Renal cortical epithelial cell (primary cell): ENCODE data around the gene DRD2. TPM values are rescaled to one million over a fixed set of nuclear protein-coding genes. Genes with fewer than 3 reads are reported as not detected.

Experiments
- DNase-seq: peaks from one replicate; pipeline ENCODE4 v3.0.0-alpha.2; 2011; ENCODE audit warnings: low read depth
- total RNA-seq: library from RNA; depleted of rRNA; stranded (reverse); fragments of >200 nt; gene quantifications from 2 replicates; pipeline ENCODE4 v1.2.3, GENCODE V29; 2014

The DRD2 gene
- total RNA-seq, 1 donor from 2014 or later, result not detected

GRCh38 chr11:113446112-113446511 is 29.1 kb downstream of the DRD2 start:
- DNase-seq, result no peak

- no peak for DNase-seq
These were observed 30.6 kb downstream of the DRD2 start for GRCh38 chr11:113444502-113445123.

GRCh38 chr11:113440816-113441215 is 34.4 kb downstream of the DRD2 start:
- DNase-seq, result no peak

DNA sequence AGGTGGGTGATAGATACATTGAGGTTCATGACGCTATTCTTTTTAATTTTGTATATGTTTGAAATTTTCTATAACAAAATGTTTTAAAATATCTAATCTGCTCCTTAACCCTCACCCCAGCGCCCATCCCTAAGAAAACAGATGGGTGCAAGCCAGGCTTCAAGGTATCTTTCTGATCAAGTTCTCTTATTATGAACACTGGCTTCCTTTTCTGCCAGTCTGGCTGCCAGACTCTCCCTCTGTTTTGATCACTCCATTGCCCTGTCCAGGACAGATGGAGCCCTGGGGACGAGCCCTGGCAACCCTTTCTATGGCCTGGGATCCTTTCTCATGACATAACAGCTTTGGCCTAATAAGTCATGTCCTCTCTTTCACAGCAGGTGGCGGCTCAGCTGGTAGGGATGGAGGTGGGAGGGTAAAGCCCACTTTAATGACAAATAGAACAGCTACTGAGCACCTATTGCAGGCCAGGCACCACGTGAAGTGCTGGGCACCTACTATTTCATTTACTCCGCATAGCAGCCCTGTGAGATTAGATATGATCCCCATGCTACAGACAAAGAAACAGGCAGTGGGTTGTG is 38.4 kb downstream of the DRD2 start:
- DNase-seq, result no peak

- no peak for DNase-seq
These were observed 39.8 kb downstream of the DRD2 start for GRCh38 chr11:113435190-113435968.

- DNase-seq, result no peak
These were observed 43.5 kb downstream of the DRD2 start for GRCh38 chr11:113431746-113432145.

DNA sequence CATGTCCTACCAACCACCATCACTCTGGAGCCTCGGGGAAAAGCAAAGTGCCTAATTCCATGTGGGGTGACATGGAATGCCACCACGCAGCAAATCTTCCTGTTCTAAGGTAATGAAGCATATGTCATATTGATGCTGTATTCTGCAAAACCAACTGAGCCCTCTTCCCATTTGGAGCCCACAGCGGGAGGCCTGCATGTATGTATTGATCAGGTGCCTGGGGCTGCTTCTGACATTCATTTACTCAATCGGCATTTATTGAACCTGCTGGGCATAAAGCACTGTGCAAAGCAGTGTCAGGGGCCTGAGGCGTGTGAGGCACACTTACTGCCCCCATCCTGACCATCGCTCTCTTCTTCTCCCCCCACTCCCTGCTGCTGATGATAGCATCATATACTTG is 48.5 kb downstream of the DRD2 start:
- DNase-seq, result no peak

- no peak for DNase-seq
These were observed 54.4 kb downstream of the DRD2 start for GRCh38 chr11:113420808-113421207.

GRCh38 chr11:113419454-113420003 is 55.7 kb downstream of the DRD2 start:
- no peak for DNase-seq

DNA sequence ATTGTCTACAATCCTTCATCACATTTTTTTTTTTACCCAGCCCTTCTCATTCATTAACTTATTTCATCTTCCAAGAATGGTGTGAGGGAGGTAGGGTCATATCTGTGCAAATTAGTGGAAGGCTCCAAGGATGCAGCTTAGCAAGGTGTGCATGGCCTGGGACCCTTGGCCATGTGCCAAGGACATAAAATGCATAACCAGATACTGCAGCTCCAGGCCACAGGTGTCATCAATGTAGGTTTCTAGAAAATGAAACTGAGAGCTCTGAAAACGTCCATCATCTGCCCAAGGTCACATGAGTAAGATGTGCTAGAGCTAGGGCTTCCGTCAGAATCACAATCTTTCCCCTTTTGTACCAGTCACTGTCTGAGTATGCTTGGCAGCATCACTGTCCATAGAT is 57.8 kb downstream of the DRD2 start:
- DNase-seq, result no peak

DNA sequence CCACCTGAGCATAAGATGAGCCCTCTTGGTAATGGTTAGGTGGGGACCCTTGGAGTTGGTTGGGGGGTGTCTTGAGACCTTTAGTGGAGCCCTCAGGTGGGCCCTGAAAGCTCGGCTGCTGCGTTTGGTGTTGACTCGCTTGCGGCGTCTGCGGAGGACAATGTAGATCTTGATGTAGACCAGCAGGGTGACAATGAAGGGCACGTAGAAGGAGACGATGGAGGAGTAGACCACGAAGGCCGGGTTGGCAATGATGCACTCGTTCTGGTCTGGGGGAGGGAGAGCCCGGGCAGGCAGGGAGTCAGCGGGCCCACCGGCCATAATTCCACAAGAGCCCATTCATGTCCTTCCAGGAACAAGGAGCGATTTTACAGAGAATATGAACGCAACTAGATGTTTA is 59.9 kb downstream of the DRD2 start:
- DNase-seq, result no peak

GRCh38 chr11:113412675-113413074 is 62.5 kb downstream of the DRD2 start:
- no peak for DNase-seq

DNA sequence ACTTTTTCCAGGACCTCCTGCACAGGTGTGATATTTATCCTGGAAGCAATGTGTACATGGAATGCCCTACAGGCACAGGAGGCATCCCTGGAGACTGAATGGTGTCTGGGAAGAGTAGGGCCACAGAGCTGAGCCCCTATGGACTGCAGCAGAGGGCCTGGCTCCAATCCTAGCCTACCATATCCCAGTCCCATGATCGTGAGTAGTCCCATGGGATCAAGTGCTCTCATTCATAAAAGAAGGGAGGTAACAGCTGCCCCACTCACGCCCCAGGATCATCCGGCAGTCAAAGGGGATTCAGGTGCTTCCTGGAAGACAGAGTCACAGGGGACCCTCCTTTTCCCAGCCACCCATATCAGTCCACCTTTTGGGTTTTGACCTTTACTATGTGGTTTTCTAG is 63.7 kb downstream of the DRD2 start:
- no peak for DNase-seq

DNA sequence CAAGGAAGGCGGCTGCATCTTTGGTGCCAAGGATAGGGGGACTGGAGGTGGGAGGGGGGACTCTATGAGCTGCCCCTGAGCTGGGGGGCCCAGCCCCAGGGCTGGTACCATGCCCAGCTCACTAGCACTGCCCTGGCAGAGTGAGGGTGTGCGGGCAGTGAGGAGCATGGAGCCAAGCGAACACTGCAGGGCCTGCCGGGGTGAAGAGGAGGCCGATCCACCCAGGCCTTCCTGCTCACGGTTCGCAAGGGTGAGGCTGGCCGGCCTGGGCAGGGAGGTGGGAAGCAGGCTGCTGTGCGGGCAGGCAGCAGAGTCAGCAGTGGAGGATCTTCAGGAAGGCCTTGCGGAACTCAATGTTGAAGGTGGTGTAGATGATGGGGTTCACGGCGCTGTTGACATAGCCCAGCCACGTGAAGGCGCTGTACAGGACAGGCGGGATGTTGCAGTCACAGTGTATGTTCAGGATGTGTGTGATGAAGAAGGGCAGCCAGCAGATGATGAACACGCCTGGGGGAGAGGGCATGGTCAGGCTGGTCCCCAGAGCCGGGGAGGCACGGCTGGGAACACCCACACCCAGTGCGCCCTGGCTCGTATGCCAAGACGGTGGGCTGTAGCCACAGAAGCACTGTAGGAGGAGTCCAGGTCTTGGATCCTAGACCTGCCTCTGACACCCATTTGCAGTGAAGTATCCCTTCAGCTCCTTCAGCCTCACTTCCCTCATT is 64.6 kb downstream of the DRD2 start:
- DNase-seq, result no peak

- DNase-seq, result no peak
These were observed 65.7 kb downstream of the DRD2 start for GRCh38 chr11:113409526-113409925.

GRCh38 chr11:113408887-113409286 is 66.3 kb downstream of the DRD2 start:
- DNase-seq, result no peak

DNA sequence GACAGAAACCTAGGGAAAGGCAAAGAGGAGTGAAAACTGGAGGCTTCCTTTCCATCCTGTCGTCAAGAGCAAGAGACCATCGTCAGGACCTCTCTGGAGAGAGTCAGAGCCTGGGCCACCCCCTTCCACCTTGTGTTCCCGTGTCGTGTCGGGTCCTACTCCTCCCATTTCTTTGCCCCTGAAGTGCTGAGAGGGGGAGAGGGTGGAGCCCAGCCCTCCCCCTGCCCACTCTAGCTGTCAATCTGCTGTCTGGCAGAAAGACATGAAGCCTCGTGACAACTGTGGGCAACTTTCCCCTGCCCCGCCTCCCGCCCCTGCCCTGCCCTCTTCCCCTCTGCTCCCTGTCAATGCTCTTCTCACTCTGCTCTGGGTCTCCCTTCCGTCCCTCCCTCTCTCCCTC is 67.0 kb downstream of the DRD2 start:
- DNase-seq, result no peak

- DNase-seq, result no peak
These were observed 68.0 kb downstream of the DRD2 start for GRCh38 chr11:113407163-113407562.

DNA sequence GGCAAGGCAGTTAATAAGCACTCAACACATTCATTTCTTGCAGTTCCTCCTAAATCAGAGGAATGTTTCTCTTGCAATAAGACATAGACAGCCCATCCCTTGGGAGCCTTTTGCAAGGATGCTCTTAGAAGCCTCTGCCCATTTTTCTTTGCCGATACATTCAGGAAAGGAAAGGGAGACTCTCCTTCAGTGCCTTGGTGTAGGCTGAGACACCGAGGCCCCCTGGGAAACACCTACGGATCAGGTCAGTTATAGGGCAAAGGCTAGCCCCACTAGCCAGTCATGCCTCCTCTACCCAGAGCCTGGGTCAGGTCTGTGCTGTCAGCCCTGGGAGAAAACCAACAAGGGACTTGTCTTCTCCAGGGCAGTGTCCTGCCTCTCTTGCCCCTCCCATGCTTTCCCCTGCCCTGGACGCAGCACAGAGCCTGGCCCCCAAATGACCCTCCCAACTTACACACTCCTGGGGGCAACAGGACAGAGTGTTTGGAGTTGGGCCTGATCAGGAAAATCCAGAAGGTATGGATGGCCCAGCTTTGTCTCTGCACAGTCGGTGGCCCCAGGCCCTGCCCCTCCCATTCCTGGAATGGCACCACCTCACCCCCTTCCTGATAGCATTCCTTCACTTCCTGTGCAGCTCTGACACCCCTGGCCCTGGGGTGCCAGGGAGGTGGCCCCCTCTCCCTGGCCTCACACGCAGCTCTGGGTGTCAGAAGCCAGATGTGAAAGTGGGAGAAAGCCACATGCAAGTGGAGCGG is 69.3 kb downstream of the DRD2 start:
- DNase-seq, result no peak

DNA sequence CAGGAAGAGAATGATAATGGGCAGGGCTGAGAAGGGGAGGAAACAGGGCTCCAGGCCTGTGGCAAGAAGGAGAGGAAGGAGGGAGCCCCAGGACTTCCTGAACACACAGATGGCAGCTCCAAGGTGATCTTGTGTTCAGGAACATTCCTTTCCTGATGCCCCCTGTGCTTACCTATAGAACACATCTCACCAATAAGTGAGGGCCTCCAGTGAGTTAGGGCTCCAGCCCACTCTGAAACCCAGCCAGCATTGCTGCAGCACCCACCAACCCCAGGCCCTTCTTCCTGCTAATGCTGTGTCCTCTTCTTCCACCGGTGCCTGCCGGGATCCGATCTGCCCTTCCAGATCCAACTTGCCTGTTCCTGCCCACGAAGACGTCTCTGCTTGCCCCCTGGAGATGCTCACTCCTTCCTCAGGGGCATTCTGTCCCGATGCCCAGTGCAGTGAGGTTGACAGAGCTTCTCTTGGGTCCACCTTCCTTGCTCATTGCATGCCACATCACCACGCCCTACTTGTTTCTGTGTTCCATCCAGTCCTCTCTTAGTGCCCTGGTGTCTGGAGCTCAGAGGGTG is 70.3 kb downstream of the DRD2 start:
- DNase-seq, result no peak

GRCh38 chr11:113401718-113402117 is 73.5 kb downstream of the DRD2 start:
- peak; percentile 81 for DNase-seq
